HCT116 (cell line): ENCODE data around the gene CHMP2A. TPM values are rescaled to one million over a fixed set of nuclear protein-coding genes. Genes with fewer than 3 reads are reported as not detected.

ENCODE experiments used
- ATAC-seq: fragments of 200-7000 bp; cut with Tn5 transposase; 2 replicates; pipeline ENCODE4 v1.9.1; 2020; ENCODE audit warnings: mild to moderate bottlenecking, moderate library complexity
- BruUV-seq: library from RNA; stranded (reverse); fragments of 400-500 nt; replicated peaks from 2 replicates; lab custom pipeline; 2021; lab: Mats Ljungman, UMichigan
- CTCF ChIA-PET: fragments of 300-600 bp; sonication (Branson Sonifier 250); formaldehyde crosslinking; loops from one replicate; lab custom pipeline; 2021; ENCODE audit warnings: antibody characterized with exemption; lab: Charles Lee
- POLR2A ChIA-PET: fragments of 300-600, 350-600 bp; sonication (Branson Sonifier 250); formaldehyde crosslinking; loops from one replicate; lab custom pipeline; 2021; ENCODE audit warnings: antibody characterized with exemption; lab: Charles Lee
- RAD21 ChIA-PET, 2 experiments: fragments of 300-600 bp; sonication (Branson Sonifier 250); formaldehyde crosslinking; loops; one replicate each; lab custom pipeline; 2023; ENCODE audit warnings: low total read pairs in 2 of 2; ENCODE audit not compliant: uncharacterized antibody in 2 of 2, unreplicated experiment in 2 of 2, low non-redundant PET in 1 of 2; lab: Charles Lee
- DNase-seq: peaks from one replicate; pipeline ENCODE4 v3.0.0-alpha.2; 2010; ENCODE audit warnings: low read depth, low spot score
- H2AFZ ChIP-seq: fragments of 200-600 bp; shearing (Covaris generic), sonication (generic); 2 replicates; pipeline ENCODE4 v1.6.1; 2017; ENCODE audit warnings: low read depth, mixed run types, mixed read lengths, antibody characterized with exemption, low read length; ENCODE audit not compliant: poor library complexity, severe bottlenecking
- H3K27ac ChIP-seq: 2 replicates; pipeline ENCODE4 v1.5.1; 2012; ENCODE audit warnings: low read depth, low read length
- H3K27me3 ChIP-seq: fragments of 200-600 bp; sonication (generic); 2 replicates; pipeline ENCODE4 v1.6.1; 2016; ENCODE audit warnings: mixed run types, low read length, mixed read lengths; ENCODE audit not compliant: insufficient read depth
- H3K36me3 ChIP-seq, 2 experiments: fragments of 200-500 bp in 1 of 2; fragments of 200-600 bp in 1 of 2; sonication (Bioruptor generic) in 1 of 2; sonication (generic) in 1 of 2; 2 replicates each; pipeline versions ENCODE4 v1.5.1 to v1.6.1; 2014 to 2016; ENCODE audit warnings: low read length in 2 of 2, inconsistent platforms in 1 of 2, mixed read lengths in 1 of 2, mixed run types in 1 of 2; ENCODE audit not compliant: insufficient read depth in 2 of 2, control insufficient read depth in 1 of 2
- H3K4me1 ChIP-seq, 2 experiments: fragments of 200-600 bp in 1 of 2; sonication (generic) in 1 of 2; 2 replicates each; pipeline versions ENCODE4 v1.5.1 to v1.6.1; 2012 to 2017; ENCODE audit warnings: low read length in 2 of 2, inconsistent platforms in 1 of 2, mild to moderate bottlenecking in 1 of 2, mixed read lengths in 1 of 2, mixed run types in 1 of 2, moderate library complexity in 1 of 2; ENCODE audit not compliant: insufficient read depth in 2 of 2, control insufficient read depth in 1 of 2
- H3K4me2 ChIP-seq: fragments of 200-600 bp; sonication (generic); 2 replicates; pipeline ENCODE4 v1.6.1; 2017; ENCODE audit warnings: mixed run types, low read length, mixed read lengths
- H3K4me3 ChIP-seq, 2 experiments: fragments of 200-600 bp in 1 of 2; sonication (generic) in 1 of 2; replicated peaks in 1 of 2; 2 replicates each; pipeline ENCODE4 v1.5.1; 2011 to 2016; ENCODE audit warnings: low read length in 2 of 2, control low read depth in 1 of 2, low read depth in 1 of 2, mild to moderate bottlenecking in 1 of 2, mixed read lengths in 1 of 2, mixed run types in 1 of 2
- H3K79me2 ChIP-seq: fragments of 200-600 bp; sonication (generic); 2 replicates; pipeline ENCODE4 v1.6.1; 2017; ENCODE audit warnings: mild to moderate bottlenecking, mixed run types, low read length, moderate library complexity, mixed read lengths; ENCODE audit not compliant: insufficient read depth
- H3K9ac ChIP-seq: fragments of 200-600 bp; sonication (generic); 2 replicates; pipeline ENCODE4 v1.6.1; 2016; ENCODE audit warnings: low read length, mixed read lengths
- H3K9me2 ChIP-seq: fragments of 200-600 bp; sonication (generic), shearing (Covaris generic); 2 replicates; pipeline ENCODE4 v1.6.1; 2017; ENCODE audit warnings: mixed run types, mild to moderate bottlenecking, moderate library complexity; ENCODE audit not compliant: insufficient read depth
- H3K9me3 ChIP-seq, 2 experiments: fragments of 200-500 bp in 1 of 2; fragments of 200-600 bp in 1 of 2; sonication (Bioruptor generic) in 1 of 2; sonication (generic) in 1 of 2; 2 replicates each; pipeline ENCODE4 v1.6.1; 2014 to 2017; ENCODE audit warnings: low read length in 2 of 2, mixed read lengths in 2 of 2, inconsistent platforms in 1 of 2, low read depth in 1 of 2, mild to moderate bottlenecking in 1 of 2, mixed run types in 1 of 2, moderate library complexity in 1 of 2; ENCODE audit not compliant: control insufficient read depth in 1 of 2, insufficient read depth in 1 of 2
- H4K20me1 ChIP-seq: fragments of 200-600 bp; sonication (generic), shearing (Covaris generic); 2 replicates; pipeline ENCODE4 v1.6.1; 2017; ENCODE audit warnings: mixed run types, mild to moderate bottlenecking, moderate library complexity; ENCODE audit not compliant: insufficient read depth
- ATF3 ChIP-seq: IDR thresholded peaks from 2 replicates; pipeline ENCODE4 v1.6.1; 2012
- CEBPB ChIP-seq: IDR thresholded peaks from 2 replicates; pipeline ENCODE4 v1.6.1; 2012; ENCODE audit warnings: low read depth
- CTCF ChIP-seq, 3 experiments: fragments of 200-600 bp in 1 of 3; sonication (generic) in 1 of 3; IDR thresholded peaks in 2 of 3; conservative IDR thresholded peaks in 1 of 3; 2 replicates each; pipeline ENCODE4 v1.5.1; 2012 to 2017; ENCODE audit warnings: low read depth in 2 of 3, low read length in 2 of 3, antibody characterized with exemption in 1 of 3, borderline replicate concordance in 1 of 3, control low read depth in 1 of 3, mild to moderate bottlenecking in 1 of 3, mixed read lengths in 1 of 3, mixed run types in 1 of 3, moderate library complexity in 1 of 3; ENCODE audit not compliant: insufficient read depth in 1 of 3
- EGR1 ChIP-seq: IDR thresholded peaks from 2 replicates; pipeline ENCODE4 v1.6.1; 2012; ENCODE audit warnings: low read depth
- EZH2phosphoT487 ChIP-seq: fragments of 200-600 bp; IDR thresholded peaks from 2 replicates; pipeline ENCODE4 v1.6.1; 2018; ENCODE audit warnings: antibody characterized with exemption, borderline replicate concordance
- MAX ChIP-seq: IDR thresholded peaks from 2 replicates; pipeline ENCODE4 v1.6.1; 2012
- POLR2AphosphoS5 ChIP-seq: IDR thresholded peaks from 2 replicates; pipeline ENCODE4 v1.6.1; 2011; ENCODE audit warnings: mild to moderate bottlenecking, low read depth, low read length, moderate library complexity
- REST ChIP-seq: IDR thresholded peaks from 2 replicates; pipeline ENCODE4 v1.6.1; 2012; ENCODE audit warnings: low read depth
- SRF ChIP-seq: IDR thresholded peaks from 2 replicates; pipeline ENCODE4 v1.6.1; 2012; ENCODE audit warnings: low read depth
- TCF7L2 ChIP-seq: IDR thresholded peaks from 2 replicates; pipeline ENCODE4 v1.7.0; 2011; ENCODE audit warnings: borderline replicate concordance, inconsistent platforms; ENCODE audit not compliant: insufficient read depth, insufficient read length; ENCODE audit errors: extremely low read depth
- YY1 ChIP-seq: IDR thresholded peaks from 2 replicates; pipeline ENCODE4 v1.6.1; 2011; ENCODE audit warnings: low read length, low read depth, moderate library complexity, mild to moderate bottlenecking; ENCODE audit not compliant: insufficient replicate concordance; ENCODE audit errors: extremely low read depth
- ZFX ChIP-seq: fragments of 450-650 bp; IDR thresholded peaks from 2 replicates; pipeline ENCODE4 v1.6.1; 2017
- ZNF274 ChIP-seq: fragments of 200-500 bp; sonication (Bioruptor generic); IDR thresholded peaks from 2 replicates; pipeline ENCODE4 v1.6.1; 2014; ENCODE audit warnings: mild to moderate bottlenecking, low read depth, low read length, inconsistent platforms
- intact Hi-C: fragments of 100-400 bp; cut with micrococcal nuclease; formaldehyde crosslinking; loops from 2 replicates; pipeline ENCODE4 v1.10.0; 2022
- total RNA-seq: library from RNA; stranded (reverse); gene quantifications from one replicate; pipeline ENCODE4 v1.2.1, GENCODE V29; 2021; ENCODE audit not compliant: unreplicated experiment

The CHMP2A gene
- total RNA-seq, 1 experiment from 2014 or later: 125 TPM

- H3K9me3 ChIP-seq: no peaks in the 10 kb centered on the region
- TF ChIP-seq SRF (no peak), ZFX (no peak), REST (no peak), EGR1 (no peak)
- ATAC-seq (no peak), DNase-seq (no peak)
- H3K79me2 ChIP-seq: peaks cover 20% of the 10 kb centered on the region; the same call in 1 of the 2 replicates
- no peaks in the 10 kb centered on the region for H3K36me3 ChIP-seq
- no peak overlapping the region for H2AFZ ChIP-seq
- H3K4me2 ChIP-seq: no peak overlapping the region
- H3K27me3 ChIP-seq: no peaks in the 10 kb centered on the region
- ChIA-PET POLR2A (interaction anchor here (0.9 kb wide), 1 partner anchor 50 kb away, joined by 3 read pairs; no protein-coding TSS in a partner anchor), CTCF (no interaction called here), RAD21 (no interaction called here)
- no peak overlapping the region for H3K4me3 ChIP-seq
- peaks cover 6 to 15% of the 10 kb centered on the region in 2 experiments for H3K4me1 ChIP-seq
- no peaks in the 10 kb centered on the region for H4K20me1 ChIP-seq
- no TSS peak for BruUV-seq
- no peaks in the 10 kb centered on the region for H3K9me2 ChIP-seq
- H3K9ac ChIP-seq: no peak overlapping the region
- H3K27ac ChIP-seq: no peak overlapping the region
- intact Hi-C loops: no loop called here
These were observed 8.9 kb upstream of the CHMP2A start for GRCh38 chr19:58563823-58564222.

- CTCF ChIA-PET: no interaction called here
- DNase-seq: no peak
- Histone ChIP-seq H3K4me2 (no peak overlapping the region), H3K4me1 (peaks cover 6 to 17% of the 10 kb centered on the region in 2 experiments), H4K20me1 (no peaks in the 10 kb centered on the region), H2AFZ (no peak overlapping the region), H3K9ac (no peak overlapping the region), H3K79me2 (peaks cover 21% of the 10 kb centered on the region), H3K36me3 (no peaks in the 10 kb centered on the region), H3K9me3 (no peaks in the 10 kb centered on the region), H3K4me3 (no peak overlapping the region), H3K27me3 (no peaks in the 10 kb centered on the region), H3K27ac (no peak overlapping the region), H3K9me2 (no peaks in the 10 kb centered on the region)
- RAD21 ChIA-PET: no interaction called here
- no peak for ATAC-seq
- intact Hi-C loops: no loop called here
- POLR2A ChIA-PET: no interaction called here
- no TSS peak for BruUV-seq
- TF ChIP-seq ZNF274: no peak
- TF ChIP-seq CTCF (IDR thresholded peaks at IDR 0.05 in 2 of 3, conservative IDR thresholded peaks at IDR 0.05 in 1 of 3; ENCODE audit: borderline replicate concordance in 1 of 3, insufficient read depth in 1 of 3, low read depth in 2 of 3, low read length in 2 of 3): no peak
- no peak for TF ChIP-seq YY1
- no peak for TF ChIP-seq ATF3
- TF ChIP-seq MAX: no peak
- no peak for TF ChIP-seq EZH2phosphoT487
- TF ChIP-seq CEBPB: no peak
- TF ChIP-seq POLR2AphosphoS5: no peak
- no peak for TF ChIP-seq SRF
- TF ChIP-seq TCF7L2: no peak
These were observed 8.2 kb upstream of the CHMP2A start for GRCh38 chr19:58563034-58563573.
